Coronary artery (tissue), 2 donors: ENCODE results near the gene KCNIP1.
"Not testable (repeated sequence)": the region's sequence is repeated elsewhere in the genome, so short reads cannot be mapped to it uniquely, and the experiment has no call there.

Experiments
- DNase-seq: peaks from one replicate; pipeline ENCODE4 v3.0.0-alpha.2; 2017; ENCODE audit warnings: low spot score
- H3K27ac ChIP-seq, 2 donors: fragments of 200-600 bp; sonication (generic); one replicate each; pipeline ENCODE4 v1.5.1; 2016 to 2019
- H3K4me3 ChIP-seq: fragments of 200-600 bp; sonication (generic); 2 replicates; pipeline ENCODE4 v1.5.1; 2016; ENCODE audit warnings: mild to moderate bottlenecking, moderate library complexity
- TF ChIP-seq, protein P1 (sequence below): fragments of 200-600 bp; sonication (generic); IDR thresholded peaks from one replicate; pipeline ENCODE4 v1.5.1; 2019; ENCODE audit warnings: antibody characterized with exemption

KCNIP1 gene

DNA sequence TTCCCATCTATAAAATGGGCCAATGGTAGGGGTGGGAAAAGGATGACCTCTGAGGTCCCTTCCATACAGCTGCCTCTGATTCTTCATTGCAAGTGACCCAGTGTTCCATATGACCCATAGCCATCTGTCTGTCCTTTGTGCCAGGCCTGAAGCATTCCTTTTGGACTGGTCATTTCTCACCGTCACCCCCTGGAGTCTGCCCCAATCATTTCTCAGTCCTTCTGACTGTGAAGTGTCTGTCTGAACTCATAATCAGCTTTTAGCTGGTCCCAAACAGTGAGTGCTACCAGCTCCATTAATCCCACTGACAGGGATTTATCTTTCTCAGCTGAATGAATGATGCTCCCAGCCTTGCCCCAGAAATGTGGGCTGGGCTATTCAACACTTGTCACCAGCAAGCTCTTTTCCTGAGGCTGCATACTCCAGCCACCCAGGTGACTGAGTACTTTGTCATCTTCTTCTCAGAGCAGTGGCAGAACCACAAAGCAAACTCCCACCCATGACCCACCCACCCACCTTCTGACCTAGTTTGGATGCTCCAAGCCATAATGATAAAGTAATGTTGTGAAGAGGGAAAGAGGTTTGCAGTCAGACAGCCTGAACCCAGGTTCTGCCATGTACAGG is 37.4 kb downstream of the KCNIP1 start:
- DNase-seq: no peak
- no peak overlapping the region for H3K4me3 ChIP-seq
- no peak overlapping the region for H3K27ac ChIP-seq
- TF ChIP-seq, protein P1, sequence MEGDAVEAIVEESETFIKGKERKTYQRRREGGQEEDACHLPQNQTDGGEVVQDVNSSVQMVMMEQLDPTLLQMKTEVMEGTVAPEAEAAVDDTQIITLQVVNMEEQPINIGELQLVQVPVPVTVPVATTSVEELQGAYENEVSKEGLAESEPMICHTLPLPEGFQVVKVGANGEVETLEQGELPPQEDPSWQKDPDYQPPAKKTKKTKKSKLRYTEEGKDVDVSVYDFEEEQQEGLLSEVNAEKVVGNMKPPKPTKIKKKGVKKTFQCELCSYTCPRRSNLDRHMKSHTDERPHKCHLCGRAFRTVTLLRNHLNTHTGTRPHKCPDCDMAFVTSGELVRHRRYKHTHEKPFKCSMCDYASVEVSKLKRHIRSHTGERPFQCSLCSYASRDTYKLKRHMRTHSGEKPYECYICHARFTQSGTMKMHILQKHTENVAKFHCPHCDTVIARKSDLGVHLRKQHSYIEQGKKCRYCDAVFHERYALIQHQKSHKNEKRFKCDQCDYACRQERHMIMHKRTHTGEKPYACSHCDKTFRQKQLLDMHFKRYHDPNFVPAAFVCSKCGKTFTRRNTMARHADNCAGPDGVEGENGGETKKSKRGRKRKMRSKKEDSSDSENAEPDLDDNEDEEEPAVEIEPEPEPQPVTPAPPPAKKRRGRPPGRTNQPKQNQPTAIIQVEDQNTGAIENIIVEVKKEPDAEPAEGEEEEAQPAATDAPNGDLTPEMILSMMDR: no peak

GRCh38 chr5:170542691-170543293 is 39.0 kb downstream of the KCNIP1 start:
- TF ChIP-seq, protein P1: no peak
- no peak for DNase-seq
- Histone ChIP-seq H3K4me3 (no peak overlapping the region), H3K27ac (no peak overlapping the region)

GRCh38 chr5:170545313-170545712 is 41.5 kb downstream of the KCNIP1 start:
- no peak overlapping the region for H3K4me3 ChIP-seq
- TF ChIP-seq, protein P1: no peak
- no peak for DNase-seq
- no peak overlapping the region for H3K27ac ChIP-seq

DNA sequence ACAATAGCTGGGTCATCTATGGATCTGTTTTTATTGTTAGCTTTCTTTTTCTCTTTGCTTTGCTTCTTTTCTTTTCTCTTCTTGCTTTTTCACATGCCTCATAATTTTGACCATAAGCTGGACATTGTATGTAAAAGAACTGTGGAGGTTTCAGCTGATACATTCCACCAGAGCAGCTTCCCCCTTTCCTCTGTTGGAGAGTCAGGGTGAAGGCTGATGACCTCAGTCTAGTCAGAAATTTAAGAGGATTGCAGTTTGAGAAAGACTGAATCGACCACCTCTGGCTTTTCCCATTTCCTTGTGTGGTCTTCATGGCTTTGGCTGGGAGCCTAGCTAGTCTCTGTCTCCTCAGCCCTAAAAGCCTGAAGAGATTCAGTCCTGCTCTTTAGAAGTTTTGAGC is 42.0 kb downstream of the KCNIP1 start:
- H3K27ac ChIP-seq: no peak overlapping the region
- TF ChIP-seq, protein P1: no peak
- no peak for DNase-seq
- no peak overlapping the region for H3K4me3 ChIP-seq

DNA sequence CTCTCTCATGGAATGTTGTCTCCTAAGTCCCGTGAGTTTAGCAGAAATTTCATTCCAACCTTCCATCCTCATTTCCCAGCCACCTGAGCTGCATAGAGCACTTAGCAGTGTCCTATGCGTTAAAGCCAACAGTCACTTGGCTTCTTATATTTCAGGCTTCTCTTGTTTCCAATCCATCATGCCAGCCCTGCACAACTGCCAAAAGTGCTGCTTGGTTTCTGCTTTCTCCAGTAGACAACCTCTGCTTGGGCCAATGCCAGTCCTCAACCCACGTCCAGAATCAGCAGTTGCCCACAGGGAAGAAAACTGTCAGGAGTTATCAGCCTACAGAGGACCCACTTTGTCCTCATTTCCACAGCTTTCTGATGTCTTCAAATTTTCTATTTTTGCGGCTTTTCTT is 42.5 kb downstream of the KCNIP1 start:
- H3K4me3 ChIP-seq: no peak overlapping the region
- DNase-seq: no peak
- H3K27ac ChIP-seq: no peak overlapping the region
- TF ChIP-seq, protein P1: no peak

GRCh38 chr5:170550382-170550781 is 46.6 kb downstream of the KCNIP1 start:
- H3K4me3 ChIP-seq, H3K27ac ChIP-seq, DNase-seq: not testable (repeated sequence)

GRCh38 chr5:170551076-170551475 is 47.3 kb downstream of the KCNIP1 start:
- peak; percentile 43 for DNase-seq
- Histone ChIP-seq H3K27ac (no peak overlapping the region), H3K4me3 (no peak overlapping the region)
- TF ChIP-seq, protein P1: no peak
